Kidney (tissue), 14 donors: ENCODE results near the gene CIBAR2. TPM values are rescaled to one million over a fixed set of nuclear protein-coding genes. Genes with fewer than 3 reads are reported as not detected.

Experiments used
- DNase-seq, 5 donors: peaks; one replicate each; pipeline ENCODE4 v3.0.0-alpha.2; 2013 to 2020
- FAIRE-seq: peaks from 2 replicates; lab custom pipeline; 2012; peaks lifted over from hg19 to GRCh38; lab: Jason Lieb, UNC
- H3K27ac ChIP-seq, 2 donors: one replicate each; pipeline ENCODE4 v1.7.0; 2013; ENCODE audit warnings: low read depth in 2 of 2, low read length in 2 of 2, inconsistent platforms in 1 of 2
- H3K27me3 ChIP-seq: one replicate; pipeline ENCODE4 v1.7.1; 2013; ENCODE audit warnings: low read length, inconsistent platforms; ENCODE audit not compliant: control insufficient read depth, insufficient read depth
- H3K36me3 ChIP-seq, 3 donors: one replicate each; pipeline versions ENCODE4 v1.7.0 to v1.7.1; 2013; ENCODE audit warnings: low read length in 3 of 3, control low read depth in 1 of 3, inconsistent platforms in 1 of 3; ENCODE audit not compliant: insufficient read depth in 3 of 3, control insufficient read depth in 2 of 3
- H3K4me1 ChIP-seq, 3 donors: one replicate each; pipeline versions ENCODE4 v1.7.0 to v1.7.1; 2013; ENCODE audit warnings: low read length in 3 of 3, inconsistent platforms in 1 of 3, low read depth in 1 of 3; ENCODE audit not compliant: control insufficient read depth in 2 of 3, insufficient read depth in 2 of 3
- H3K4me3 ChIP-seq, 3 donors: one replicate each; pipeline versions ENCODE4 v1.7.0 to v1.8.1; 2013; ENCODE audit warnings: low read length in 3 of 3, control low read depth in 1 of 3, inconsistent platforms in 1 of 3
- H3K9ac ChIP-seq, 3 donors: one replicate each; pipeline versions ENCODE4 v1.7.0 to v1.7.1; 2013; ENCODE audit warnings: low read length in 3 of 3, control low read depth in 1 of 3, inconsistent platforms in 1 of 3
- H3K9me3 ChIP-seq, 3 donors: one replicate each; pipeline versions ENCODE4 v1.7.0 to v1.7.1; 2013; ENCODE audit warnings: low read length in 3 of 3, control low read depth in 1 of 3, inconsistent platforms in 1 of 3; ENCODE audit not compliant: control insufficient read depth in 2 of 3, insufficient read depth in 1 of 3
- CTCF ChIP-seq: IDR thresholded peaks from 3 replicates; pipeline ENCODE4 v1.5.1; 2012; ENCODE audit warnings: mild to moderate bottlenecking, moderate library complexity, borderline replicate concordance; ENCODE audit not compliant: insufficient read depth; ENCODE audit errors: extremely low read depth
- intact Hi-C: fragments of 100-400 bp; cut with DNase I; formaldehyde crosslinking; loops from one replicate; pipeline ENCODE4 v1.11.1; 2022
- polyA plus RNA-seq: library from polyadenylated mRNA; stranded (reverse); fragments of 350-450 nt; fragmentation: Illumina TruSeq; extraction: RNeasy Lipid Tissue Mini Kit (QIAGEN cat#74804); gene quantifications from one replicate; pipeline ENCODE4 v1.2.3, GENCODE V29; 2014; ENCODE audit warnings: low read depth, low replicate concordance; ENCODE audit not compliant: insufficient read depth
- total RNA-seq: library from RNA; stranded (reverse); fragmentation: NEBNext Ultra II Directional; extraction: Animal tissue kit (Norgen Biotek cat#: 25700); gene quantifications from one replicate; pipeline ENCODE4 v1.2.1, GENCODE V29; 2021
- donor health status: control.
- donor health status: control.
- donor health status: control.
- donor health status: control.
- donor health status: control.
- donor health status: DM: yes; HTN: yes; CAD: no.
- donor health status: Normal renal cell carcinoma (clear cell type).

Gene CIBAR2
- total and polyA plus RNA-seq, 2 donors from 2014 or later, result 1.6 TPM; not detected in 1

GRCh38 chr16:85081038-85081437 is 31.2 kb downstream of the CIBAR2 start:
- Histone ChIP-seq H3K27me3 (no peaks in the 10 kb centered on the region), H3K27ac (no peak overlapping the region), H3K4me3 (no peak overlapping the region), H3K36me3 (peaks cover 0 to 4% (median 3%) of the 10 kb centered on the region in 3 donors), H3K9ac (no peak overlapping the region), H3K9me3 (no peaks in the 10 kb centered on the region), H3K4me1 (no peaks in the 10 kb centered on the region)
- no peak for TF ChIP-seq CTCF
- peak in 1 of 5 donors; percentile 49 for DNase-seq
- no peak for FAIRE-seq
- intact Hi-C loops, result no loop called here

GRCh38 chr16:85079785-85080570 is 32.3 kb downstream of the CIBAR2 start:
- no peak overlapping the region for H3K27ac ChIP-seq
- H3K9ac ChIP-seq, result no peak overlapping the region
- no peaks in the 10 kb centered on the region for H3K4me1 ChIP-seq
- intact Hi-C loops, result no loop called here
- no peaks in the 10 kb centered on the region for H3K9me3 ChIP-seq
- no peaks in the 10 kb centered on the region for H3K27me3 ChIP-seq
- H3K4me3 ChIP-seq, result no peak overlapping the region
- H3K36me3 ChIP-seq, result peaks cover 0 to 4% (median 3%) of the 10 kb centered on the region in 3 donors
- FAIRE-seq, result no peak
- no peak for TF ChIP-seq CTCF
- peak in 1 of 5 donors; percentile 48 for DNase-seq

GRCh38 chr16:85078952-85079351 is 33.3 kb downstream of the CIBAR2 start:
- intact Hi-C loops, result no loop called here
- Histone ChIP-seq H3K9ac (no peak overlapping the region), H3K4me1 (no peaks in the 10 kb centered on the region), H3K27ac (no peak overlapping the region), H3K4me3 (no peak overlapping the region), H3K9me3 (no peaks in the 10 kb centered on the region), H3K27me3 (no peaks in the 10 kb centered on the region), H3K36me3 (peaks cover 0 to 4% (median 3%) of the 10 kb centered on the region in 3 donors)
- no peak for DNase-seq
- no peak for FAIRE-seq
- no peak for TF ChIP-seq CTCF
